Measurements from ENCODE around the gene ENTR1. TPM values are rescaled to one million over a fixed set of nuclear protein-coding genes. Genes with fewer than 3 reads are reported as not detected.

ENTR1 gene, protein sequence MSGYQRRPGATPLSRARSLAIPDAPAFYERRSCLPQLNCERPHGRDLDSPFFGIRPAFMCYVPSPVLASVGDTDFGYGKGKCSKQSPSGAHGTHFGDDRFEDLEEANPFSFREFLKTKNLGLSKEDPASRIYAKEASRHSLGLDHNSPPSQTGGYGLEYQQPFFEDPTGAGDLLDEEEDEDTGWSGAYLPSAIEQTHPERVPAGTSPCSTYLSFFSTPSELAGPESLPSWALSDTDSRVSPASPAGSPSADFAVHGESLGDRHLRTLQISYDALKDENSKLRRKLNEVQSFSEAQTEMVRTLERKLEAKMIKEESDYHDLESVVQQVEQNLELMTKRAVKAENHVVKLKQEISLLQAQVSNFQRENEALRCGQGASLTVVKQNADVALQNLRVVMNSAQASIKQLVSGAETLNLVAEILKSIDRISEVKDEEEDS
- 39.6 TPM for polyA plus RNA-seq (2012; ENCODE audit: missing spikeins)

DNA sequence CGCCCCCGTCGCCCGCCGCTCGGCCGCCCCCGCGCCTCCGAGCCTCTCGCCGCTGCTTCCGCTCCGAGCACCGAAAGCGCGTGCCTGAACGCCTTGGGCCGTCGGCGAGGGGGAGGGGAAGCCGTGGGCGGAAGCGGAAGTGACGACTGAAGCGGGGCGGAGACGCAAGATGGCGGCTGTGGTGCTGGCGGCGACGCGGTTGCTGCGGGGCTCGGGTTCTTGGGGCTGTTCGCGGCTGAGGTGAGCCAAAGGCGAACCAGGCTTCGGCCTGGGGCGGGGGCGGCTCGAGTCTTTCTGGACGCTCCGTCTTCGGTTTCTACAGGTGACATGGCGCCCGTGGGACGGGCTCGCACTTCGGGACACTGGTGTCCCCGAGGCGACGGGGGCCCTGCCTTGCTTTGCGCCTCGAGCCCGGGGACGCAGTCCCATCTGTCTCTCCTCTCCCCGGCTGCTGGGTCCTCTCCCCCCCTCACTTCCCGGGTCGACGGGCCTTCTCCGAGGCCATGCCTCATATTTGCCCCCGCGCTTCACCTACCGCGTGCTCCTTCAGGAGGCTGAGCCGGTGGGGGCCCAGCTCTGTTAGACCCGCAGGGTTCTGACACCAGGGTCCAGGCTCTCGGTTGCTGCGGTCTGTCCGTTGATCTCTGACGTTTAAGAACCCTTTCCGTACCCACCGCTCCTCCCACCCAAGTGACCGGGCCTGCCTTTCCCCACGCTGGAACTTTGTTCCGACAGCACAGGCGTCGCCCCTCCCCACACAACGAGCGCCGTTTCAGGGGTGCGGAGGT lies at the start of gene ENTR1, which contains the start of gene PMPCA:
Gene ENTR1 (minus strand): TSS at position 115 of the 788 bp plus-strand sequence. CDS start 217 bp downstream, outside the sequence.
Gene PMPCA (plus strand): TSS at position 159 of the 788 bp plus-strand sequence. CDS start 11 bp downstream, at position 170.
- peak; percentile 99 for DNase-seq (ENCODE audit: insufficient read length)
- FAIRE-seq: peak; percentile 98
- TF ChIP-seq POLR2A (IDR thresholded peaks at IDR 0.05; ENCODE audit: low read depth, low read length) (peak; percentile 94), TAF1 (IDR thresholded peaks at IDR 0.05; ENCODE audit: borderline replicate concordance, low read depth, low read length) (peak; percentile 94), POLR2AphosphoS5 (IDR thresholded peaks at IDR 0.05; ENCODE audit: low read depth, low read length) (peak; percentile 92)

DNA sequence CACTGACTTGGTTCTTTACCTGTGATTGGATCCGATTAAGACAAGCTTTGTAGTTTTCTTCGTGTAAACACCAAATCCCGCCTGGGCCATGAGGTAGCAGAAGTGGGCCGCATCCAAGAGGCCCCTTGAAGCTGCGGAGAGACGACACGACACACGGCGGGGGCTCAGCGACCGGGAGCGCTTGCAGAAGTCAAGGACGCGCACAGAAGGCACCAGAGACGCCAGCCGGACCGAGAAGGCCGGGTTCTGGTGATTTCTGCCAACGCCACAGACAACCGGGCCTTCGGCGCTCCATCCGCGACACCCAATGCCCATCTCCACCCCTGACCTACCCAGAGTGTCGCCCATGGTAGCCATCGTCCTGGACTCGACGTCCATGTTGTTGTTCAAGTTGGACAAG lies 49.0 kb upstream of the ENTR1 start:
- DNase-seq (ENCODE audit: insufficient read length) (no peak), FAIRE-seq (no peak)
- TF ChIP-seq TAF1 (IDR thresholded peaks at IDR 0.05; ENCODE audit: borderline replicate concordance, low read depth, low read length) (no peak), POLR2AphosphoS5 (IDR thresholded peaks at IDR 0.05; ENCODE audit: low read depth, low read length) (no peak), POLR2A (IDR thresholded peaks at IDR 0.05; ENCODE audit: low read depth, low read length) (no peak)

DNA sequence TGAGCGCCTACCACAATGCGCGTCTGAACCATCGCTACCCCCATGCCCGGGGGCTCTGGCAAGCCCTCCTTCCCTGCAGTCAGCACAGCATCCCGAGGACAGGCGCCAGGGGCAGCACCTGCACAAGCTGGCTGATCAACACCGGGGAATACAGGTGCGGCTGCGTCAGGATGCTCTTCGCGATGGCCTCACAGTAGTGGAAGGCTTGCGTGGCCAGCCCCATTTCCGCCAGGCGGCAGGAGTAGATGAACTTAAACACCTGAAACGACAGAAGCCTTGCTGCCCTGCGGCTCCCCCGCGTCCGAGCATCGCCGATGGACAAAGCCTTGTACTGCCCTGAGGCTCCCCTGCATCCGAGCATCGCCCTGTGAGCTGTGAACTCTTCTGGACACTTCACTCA lies 46.9 kb upstream of the ENTR1 start:
- TF ChIP-seq POLR2A (IDR thresholded peaks at IDR 0.05; ENCODE audit: low read depth, low read length) (no peak), TAF1 (IDR thresholded peaks at IDR 0.05; ENCODE audit: borderline replicate concordance, low read depth, low read length) (no peak), POLR2AphosphoS5 (IDR thresholded peaks at IDR 0.05; ENCODE audit: low read depth, low read length) (no peak)
- DNase-seq (ENCODE audit: insufficient read length): no peak

DNA sequence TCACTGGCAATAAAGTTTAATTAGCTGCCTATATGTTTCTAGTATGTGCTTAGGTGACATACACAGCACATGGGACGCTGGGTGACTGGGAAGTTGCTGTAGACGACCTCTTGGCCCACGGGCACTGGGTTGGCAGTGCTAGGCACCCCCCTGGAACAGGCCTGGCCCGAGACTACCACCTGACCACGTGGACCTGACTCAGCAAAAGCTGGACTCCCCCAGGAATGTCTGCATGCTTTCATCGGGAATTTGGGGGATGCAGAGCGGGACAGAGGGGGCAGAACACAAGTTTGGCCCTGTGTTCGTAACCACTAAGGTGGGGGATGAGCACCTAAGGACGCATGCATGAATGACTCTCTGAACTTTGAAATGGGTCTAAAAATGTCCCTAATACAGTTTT lies 45.8 kb upstream of the ENTR1 start:
- TF ChIP-seq POLR2A (IDR thresholded peaks at IDR 0.05; ENCODE audit: low read depth, low read length): no peak
- TF ChIP-seq POLR2AphosphoS5 (IDR thresholded peaks at IDR 0.05; ENCODE audit: low read depth, low read length): no peak
- no peak for TF ChIP-seq TAF1 (IDR thresholded peaks at IDR 0.05; ENCODE audit: borderline replicate concordance, low read depth, low read length)
- FAIRE-seq: no peak
- no peak for DNase-seq (ENCODE audit: insufficient read length)

More for the DNA sequence above, 46.9 kb upstream of the ENTR1 start:
- FAIRE-seq: no peak

DNA sequence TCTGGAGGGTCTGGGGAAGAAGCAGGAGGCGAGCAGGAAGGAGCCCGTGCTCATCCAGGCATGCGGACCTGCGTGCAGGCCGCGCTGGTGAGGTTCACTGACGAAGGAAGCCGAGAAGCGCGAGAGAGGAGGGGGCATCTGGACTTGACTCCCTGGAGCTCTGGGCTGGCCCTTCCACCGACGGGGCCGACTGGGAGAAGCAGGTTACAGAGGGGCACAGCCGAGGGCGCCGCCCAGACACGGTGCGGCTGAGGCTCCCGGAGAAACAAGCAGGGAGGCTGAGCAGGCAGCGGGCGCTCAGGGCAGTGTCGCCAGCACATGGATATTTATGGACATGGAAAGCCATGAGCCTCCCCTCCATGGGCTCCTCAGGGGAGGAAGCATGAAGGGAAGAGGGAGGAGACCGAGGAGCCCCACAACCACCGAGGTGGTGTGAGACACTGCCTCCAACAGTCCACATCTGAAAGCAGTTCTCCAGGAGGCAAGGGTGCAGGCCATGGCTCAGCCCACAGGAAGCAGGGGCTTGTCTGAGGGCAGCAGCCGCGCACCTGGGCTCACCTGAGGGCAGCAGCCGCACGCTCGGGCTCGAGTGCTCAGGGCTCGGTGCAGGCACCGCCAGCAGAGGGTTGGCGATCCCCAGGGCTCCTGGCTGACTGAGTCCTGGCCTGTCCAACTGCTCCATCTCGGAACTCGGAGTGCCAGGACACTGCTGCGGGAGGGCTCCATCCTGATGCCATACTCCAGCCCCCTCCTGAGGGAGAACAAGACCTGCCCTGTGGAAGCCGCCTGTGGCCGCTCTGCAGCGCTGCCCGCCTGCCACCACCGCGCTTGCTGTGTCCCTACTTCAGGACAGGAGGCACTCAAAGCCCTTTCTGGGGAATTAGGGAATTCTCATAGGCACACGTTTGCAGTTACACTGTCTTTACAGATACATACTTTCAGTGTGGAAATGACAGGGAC lies 44.9 kb upstream of the ENTR1 start:
- TF ChIP-seq POLR2AphosphoS5 (IDR thresholded peaks at IDR 0.05; ENCODE audit: low read depth, low read length) (no peak), POLR2A (IDR thresholded peaks at IDR 0.05; ENCODE audit: low read depth, low read length) (no peak; the same call in 1 of the 2 replicates), TAF1 (IDR thresholded peaks at IDR 0.05; ENCODE audit: borderline replicate concordance, low read depth, low read length) (no peak)
- FAIRE-seq: no peak
- DNase-seq (ENCODE audit: insufficient read length): no peak

DNA sequence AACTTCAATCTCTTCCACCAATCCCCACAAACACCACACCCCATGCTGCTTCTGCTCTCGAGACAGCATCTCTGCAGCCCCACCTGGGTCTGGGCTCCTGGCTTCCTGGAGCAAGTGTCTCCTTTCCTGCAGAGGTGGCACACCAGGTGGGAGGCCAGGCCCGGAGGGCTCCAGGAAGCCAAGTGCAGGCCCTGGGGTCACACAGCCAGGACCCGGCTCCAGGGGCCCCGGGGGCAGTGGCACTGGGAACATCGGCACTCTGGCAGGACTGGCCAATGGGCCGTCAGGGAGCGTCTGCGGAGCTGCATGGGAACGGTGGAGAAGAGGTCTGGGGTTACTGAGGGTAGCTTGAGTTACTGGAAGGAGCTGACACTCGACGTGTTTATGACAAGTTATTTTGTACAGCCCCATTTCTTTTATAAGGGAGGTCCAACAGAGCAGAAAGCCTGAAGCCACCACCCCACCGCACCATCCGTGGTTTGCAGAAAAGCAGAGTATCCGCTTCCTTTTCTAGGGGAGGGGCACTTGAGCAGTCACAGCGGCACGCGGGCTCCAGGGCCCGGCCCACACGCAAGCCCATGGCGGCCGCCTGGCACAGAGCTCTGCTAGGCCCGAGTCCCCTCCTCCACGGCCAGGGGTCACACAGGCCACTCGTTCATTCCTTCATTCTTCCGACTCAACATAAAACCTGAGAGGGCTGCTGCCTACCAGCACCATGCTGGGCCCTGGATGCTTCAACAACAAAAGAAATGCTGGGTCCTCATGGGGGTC lies 43.8 kb upstream of the ENTR1 start:
- DNase-seq (ENCODE audit: insufficient read length) (no peak), FAIRE-seq (no peak)
- TF ChIP-seq TAF1 (IDR thresholded peaks at IDR 0.05; ENCODE audit: borderline replicate concordance, low read depth, low read length) (no peak), POLR2AphosphoS5 (IDR thresholded peaks at IDR 0.05; ENCODE audit: low read depth, low read length) (no peak), POLR2A (IDR thresholded peaks at IDR 0.05; ENCODE audit: low read depth, low read length) (no peak)

DNA sequence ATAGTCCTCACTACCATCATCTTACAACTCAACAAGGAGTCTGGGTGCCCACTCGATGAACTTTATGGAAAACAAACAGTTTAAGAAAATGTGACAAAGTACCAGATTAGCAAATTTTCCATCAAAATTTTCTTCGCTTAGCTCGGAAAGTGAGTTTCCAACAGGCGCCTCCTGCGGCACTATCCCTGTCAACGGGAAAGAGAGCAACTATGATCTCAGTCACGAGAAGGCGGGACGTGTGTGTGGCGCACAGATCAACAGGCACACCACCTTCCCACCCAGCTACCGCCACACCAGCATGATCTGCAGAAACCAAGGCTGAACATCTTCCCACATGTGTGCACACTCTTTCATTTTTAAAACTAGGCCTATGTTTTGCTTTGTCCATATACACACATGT lies 42.9 kb upstream of the ENTR1 start:
- no peak for FAIRE-seq
- TF ChIP-seq TAF1 (IDR thresholded peaks at IDR 0.05; ENCODE audit: borderline replicate concordance, low read depth, low read length) (no peak), POLR2A (IDR thresholded peaks at IDR 0.05; ENCODE audit: low read depth, low read length) (no peak), POLR2AphosphoS5 (IDR thresholded peaks at IDR 0.05; ENCODE audit: low read depth, low read length) (no peak)

DNA sequence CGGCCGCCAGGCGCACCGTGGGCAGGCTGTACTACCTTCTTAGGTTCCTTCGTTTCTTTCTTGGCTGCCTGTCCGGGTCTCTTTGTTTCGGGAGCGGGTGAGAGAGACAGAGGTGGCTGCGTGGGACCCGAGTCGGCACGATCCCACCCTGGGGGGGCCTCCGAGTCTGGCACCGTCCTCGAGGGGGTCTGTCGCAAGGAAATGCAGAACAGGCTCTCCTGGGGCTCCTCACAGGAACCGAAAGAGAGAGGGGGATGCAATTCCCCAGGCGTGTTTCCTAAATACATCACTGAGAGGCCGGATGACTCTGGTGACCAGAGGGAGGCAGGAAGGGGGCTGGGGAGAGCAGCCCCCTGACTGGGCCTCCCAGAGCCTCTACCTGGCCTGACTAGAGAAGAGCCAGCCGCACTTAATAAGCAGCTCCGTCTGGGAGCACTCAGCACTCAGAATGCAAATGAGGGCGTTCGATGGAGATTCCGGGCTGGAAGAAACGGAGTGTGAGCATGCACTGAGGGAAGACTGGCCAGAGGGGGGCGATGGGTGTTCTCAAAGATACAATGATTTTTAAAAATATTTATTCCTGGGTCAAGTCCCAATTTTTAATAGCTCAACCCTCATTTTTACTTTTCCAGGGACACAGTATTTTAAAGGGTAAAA lies 40.9 kb upstream of the ENTR1 start:
- DNase-seq (ENCODE audit: insufficient read length) (no peak), FAIRE-seq (no peak)

More for the DNA sequence above, 42.9 kb upstream of the ENTR1 start:
- no peak for DNase-seq (ENCODE audit: insufficient read length)

DNA sequence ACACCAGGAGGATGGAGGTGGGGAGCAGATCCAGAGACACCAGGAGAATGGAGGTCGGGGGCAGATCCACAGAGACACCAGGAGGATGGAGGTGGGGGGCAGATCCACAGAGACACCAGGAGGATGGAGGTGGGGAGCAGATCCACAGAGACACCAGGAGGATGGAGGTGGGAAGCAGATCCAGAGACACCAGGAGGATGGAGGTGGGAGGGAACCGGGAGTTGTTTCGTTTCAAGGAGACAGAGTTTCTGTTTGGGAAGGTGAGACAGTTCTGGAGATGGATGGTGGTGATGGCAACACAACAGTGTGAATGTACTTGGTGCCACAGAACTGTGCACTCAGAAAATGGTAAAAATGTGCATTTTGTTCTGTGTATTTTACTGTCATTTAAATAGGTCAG lies 38.2 kb upstream of the ENTR1 start:
- DNase-seq (ENCODE audit: insufficient read length) (no peak), FAIRE-seq (no peak)
- TF ChIP-seq POLR2AphosphoS5 (IDR thresholded peaks at IDR 0.05; ENCODE audit: low read depth, low read length) (no peak), TAF1 (IDR thresholded peaks at IDR 0.05; ENCODE audit: borderline replicate concordance, low read depth, low read length) (no peak)

More for the DNA sequence above, 40.9 kb upstream of the ENTR1 start:
- TF ChIP-seq TAF1 (IDR thresholded peaks at IDR 0.05; ENCODE audit: borderline replicate concordance, low read depth, low read length): no peak
